Superior temporal gyrus (tissue), 1 donor: Measurements from ENCODE around the gene SPTLC2.
"Not testable (repeated sequence)": the region's sequence is repeated elsewhere in the genome, so short reads cannot be mapped to it uniquely, and the experiment has no call there.

ENCODE experiments used
- DNase-seq: peaks from one replicate; pipeline ENCODE4 v3.0.0-alpha.2; 2016; ENCODE audit errors: extremely low spot score

The SPTLC2 gene

DNA sequence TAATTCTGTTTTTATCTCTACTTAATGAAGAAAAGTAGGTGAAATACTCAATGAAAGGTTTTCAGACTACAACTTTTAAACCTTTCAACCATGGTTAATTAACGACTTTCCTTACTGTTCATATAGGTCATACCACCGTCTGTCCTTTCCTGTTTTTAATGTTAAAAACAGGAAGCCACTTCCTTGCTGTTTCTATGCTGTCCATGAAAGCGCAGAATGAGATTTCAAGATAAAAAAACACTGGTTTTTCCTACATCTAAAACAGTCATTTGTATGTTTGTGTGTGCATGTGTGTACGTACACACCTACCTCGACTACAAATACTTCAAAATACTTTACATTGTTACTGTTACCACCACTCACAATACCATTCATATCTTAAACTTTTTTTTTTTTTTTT, 27.3 kb downstream of the SPTLC2 start:
- peak; percentile 9 for DNase-seq

DNA sequence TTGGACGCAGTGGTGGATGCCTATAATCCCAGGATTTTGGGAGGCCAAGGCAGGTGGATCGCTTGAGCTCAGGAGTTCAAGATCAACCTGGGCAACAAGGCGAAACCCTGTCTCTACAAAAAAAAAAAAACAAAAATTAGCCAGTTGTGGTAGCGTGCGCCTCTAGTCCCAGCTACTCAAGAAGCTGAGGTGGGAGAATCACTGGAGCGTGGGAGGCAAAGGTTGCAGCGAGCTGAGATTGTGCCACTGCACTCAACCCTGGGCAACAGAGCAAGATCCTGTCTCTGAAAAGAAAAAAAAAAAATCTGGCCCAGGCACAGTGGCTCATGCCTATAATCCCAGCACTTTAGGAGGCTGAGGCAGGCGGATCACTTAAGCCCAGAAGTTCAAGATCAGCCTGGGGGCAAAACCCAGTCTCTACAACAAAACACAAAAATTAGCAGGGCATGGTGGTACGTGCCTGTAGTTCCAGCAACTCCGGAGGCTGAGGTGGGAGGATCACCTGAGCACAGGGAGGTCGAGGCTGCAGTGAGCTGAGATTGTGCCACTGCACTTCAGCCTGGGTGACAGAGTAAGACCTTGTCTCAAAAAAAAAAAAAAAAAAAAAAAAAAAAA, 27.9 kb downstream of the SPTLC2 start:
- not testable (repeated sequence) for DNase-seq

DNA sequence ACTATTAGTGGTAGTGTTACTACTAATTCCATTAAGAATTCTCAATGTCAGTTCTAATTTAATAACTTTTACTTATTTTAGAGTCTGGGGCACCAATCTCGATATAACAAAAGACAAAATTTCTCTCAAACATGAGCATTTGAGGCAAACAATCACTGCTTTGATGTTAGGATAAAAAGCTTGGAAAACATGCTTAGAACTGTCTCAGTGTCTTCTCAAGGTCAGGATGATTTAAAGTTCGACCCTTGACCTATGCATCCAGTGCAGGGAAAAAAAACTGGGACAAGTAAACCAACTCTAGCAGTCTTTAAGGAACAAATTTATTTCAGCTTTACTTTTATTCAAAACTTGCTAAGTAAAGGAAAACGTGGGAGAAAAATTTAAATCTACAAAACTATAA, 31.1 kb downstream of the SPTLC2 start:
- DNase-seq, result no peak

DNA sequence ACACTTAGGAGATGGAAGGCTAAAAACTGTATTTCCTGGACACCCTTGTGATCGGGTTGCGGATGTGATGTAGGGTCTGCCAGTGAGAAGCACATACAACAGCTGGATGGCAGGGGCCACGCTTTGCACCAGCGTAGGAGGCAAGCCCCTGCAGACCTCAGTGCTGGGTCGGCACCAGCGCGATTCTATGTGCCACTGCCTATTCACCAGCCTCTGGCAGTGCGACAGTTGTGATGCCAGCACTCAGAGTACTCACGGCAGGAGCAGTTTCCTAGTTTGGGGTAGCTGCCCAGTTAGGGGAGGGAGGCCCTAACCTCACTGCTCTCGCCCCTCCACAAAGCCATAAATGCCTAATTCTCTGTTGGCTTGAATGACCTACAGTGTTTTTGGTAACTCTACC, 31.6 kb downstream of the SPTLC2 start:
- no peak for DNase-seq

DNA sequence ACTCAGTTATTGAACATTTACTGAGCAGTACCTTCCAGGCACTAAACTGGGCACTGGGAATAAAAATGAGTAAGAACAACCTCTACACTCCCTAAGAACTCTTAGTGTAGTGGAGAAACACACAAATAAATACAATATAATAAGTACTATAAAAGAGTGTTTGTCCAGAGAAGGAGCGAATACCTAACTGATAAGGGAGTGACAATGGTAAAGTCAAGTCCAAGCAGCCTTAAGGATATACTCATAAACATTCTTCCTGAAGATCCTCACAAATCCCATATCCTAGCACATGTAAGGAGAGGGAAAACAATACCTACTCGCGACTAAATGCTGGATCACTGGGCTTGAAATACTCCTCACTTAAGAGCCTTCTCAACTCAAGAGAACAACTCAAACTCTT, 32.8 kb downstream of the SPTLC2 start:
- no peak for DNase-seq

DNA sequence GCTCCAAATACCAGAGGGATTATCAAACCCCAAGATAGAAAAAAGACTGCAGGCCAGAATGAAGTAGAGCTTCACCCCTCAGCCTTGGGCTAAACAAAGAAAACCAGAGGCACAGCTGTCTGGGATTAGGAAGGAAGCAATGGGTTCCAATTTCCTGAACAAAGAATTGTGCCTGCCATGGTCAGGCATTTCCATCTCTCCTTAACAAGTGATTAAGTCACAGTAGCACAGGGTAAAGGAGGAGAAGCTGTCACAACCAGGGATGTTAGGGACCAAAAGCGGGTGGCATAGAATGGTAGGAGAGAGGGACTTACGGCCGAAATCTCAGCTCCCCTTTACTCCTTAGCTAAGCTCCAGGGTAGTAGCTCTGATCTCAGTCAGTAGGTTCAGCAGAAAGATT, 33.9 kb downstream of the SPTLC2 start:
- no peak for DNase-seq

DNA sequence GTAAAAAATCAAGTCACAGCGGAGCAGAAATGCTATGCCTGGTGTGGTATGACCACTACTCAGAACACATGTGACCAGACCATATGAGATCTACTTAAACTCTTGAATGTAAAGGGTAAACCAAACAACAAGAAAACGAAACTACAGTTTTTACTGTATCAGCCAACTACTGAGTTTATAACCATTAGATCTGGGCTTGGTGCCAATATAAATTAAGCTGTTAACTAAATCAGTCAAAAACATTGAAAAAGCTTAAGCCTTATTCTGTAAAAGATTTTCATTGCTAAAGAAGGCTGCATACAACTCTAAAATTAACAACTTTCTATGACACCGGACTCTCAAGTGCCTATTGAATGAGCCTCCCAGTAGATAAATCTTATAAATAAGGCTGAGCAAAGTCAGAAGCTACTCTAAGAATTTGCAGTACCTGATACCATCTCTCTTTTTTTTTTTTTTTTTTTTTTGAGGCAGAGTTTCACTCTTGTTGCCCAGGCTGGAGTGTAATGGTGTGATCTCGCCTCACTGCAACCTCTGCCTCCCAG, 35.4 kb downstream of the SPTLC2 start:
- DNase-seq, result no peak

DNA sequence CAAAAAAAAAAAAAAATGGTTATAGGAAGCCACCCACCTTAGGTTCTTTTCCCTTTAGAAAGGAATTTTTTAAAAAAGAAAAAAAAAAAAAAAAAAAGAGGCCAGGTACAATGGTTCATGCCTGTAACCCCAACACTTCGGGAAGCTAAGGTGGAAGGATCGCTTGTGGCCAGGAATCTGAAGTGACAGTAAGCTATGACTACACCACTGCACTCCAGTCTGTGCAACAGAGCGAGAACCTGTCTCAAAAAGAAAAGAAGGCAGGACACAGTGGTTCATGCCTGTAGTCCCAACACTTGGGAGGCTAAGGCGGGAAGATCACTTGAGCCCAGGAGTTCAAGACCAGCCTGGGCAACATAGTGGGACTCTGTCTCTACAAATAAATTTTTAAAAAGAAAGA, 36.0 kb downstream of the SPTLC2 start:
- no peak for DNase-seq

DNA sequence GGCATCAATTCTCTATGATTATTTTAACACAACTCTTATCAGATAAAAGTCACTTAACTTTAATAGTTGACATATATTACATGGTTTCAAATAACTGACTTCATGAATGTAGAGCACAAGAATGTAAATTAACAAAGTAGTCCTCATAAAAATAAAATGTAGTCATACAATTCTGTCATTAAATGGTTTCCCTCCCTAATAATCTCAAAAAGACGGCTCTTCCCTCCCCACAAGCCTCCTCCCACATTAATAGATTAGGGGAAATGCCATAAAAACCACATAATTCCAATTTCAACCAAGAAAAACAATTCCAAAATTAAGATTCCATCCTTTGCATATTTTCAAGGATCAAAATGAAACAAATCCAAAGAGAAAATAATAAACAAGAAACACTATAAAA, 36.7 kb downstream of the SPTLC2 start:
- DNase-seq, result no peak

DNA sequence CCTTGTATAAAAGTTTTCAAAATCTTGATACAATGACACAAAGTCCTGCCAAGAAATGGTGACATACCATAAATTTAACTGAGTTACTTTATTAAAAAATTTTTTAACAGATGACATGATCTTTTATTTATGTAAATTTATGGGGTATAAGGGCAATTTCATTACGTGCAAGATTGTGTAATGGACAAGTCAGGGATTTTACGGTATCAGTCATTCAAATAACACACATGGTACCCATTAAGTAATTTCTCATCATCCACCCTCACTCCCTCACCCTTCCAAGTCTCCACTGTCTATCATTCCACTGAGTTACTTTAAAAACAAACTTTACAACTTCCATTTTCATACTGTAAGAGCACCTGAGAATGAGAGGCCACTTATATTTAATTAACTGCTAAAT, 37.4 kb downstream of the SPTLC2 start:
- DNase-seq, result no peak

DNA sequence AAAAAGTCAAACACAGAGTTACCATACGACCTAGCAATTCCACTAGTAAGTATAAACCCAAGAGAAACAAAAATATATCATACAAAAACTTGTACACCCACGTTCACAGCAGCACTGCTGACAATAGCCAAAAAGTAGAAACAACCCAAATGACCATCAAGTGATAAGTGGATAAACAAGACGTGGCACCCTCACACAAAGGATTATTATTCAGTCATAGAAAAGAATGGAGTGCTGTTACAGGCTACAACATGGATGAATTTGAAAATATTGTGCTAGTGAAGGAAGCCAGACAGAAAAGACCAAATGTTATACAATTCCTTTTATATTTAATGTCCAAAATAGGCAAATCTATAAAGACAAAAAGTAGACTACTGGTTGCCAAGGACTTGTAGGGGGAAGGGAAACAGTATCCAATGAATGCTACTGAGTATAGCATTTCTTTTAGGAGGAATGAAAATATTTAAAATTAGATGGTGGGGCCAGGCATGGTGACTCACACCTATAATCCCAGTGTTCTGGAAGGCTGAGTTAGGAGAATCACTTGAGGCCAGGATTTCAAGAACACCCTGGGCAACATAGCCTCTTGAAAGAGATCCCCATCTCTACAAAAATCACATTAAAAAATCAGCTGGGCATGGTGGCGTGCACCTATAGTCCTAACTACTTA, 41.9 kb downstream of the SPTLC2 start:
- peak; percentile 81 for DNase-seq

DNA sequence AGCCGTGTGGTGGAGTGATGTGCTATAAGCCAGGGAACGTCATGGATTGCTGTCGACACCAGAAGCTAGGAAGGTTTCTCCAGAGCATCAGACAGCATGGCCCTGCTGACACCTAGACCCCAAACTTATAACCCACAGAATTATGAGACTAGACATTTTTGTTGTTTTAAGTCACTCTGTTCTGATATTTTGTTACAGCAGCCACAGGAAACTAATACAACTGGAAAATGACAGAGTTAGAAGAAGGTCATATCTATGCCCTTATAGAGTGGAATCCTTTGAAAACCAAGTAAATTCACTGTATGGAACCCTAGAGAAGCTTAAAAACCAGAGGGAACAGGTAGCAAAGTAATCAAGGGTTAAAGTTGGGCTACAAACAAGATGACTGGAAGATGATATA, 42.5 kb downstream of the SPTLC2 start:
- DNase-seq, result no peak

DNA sequence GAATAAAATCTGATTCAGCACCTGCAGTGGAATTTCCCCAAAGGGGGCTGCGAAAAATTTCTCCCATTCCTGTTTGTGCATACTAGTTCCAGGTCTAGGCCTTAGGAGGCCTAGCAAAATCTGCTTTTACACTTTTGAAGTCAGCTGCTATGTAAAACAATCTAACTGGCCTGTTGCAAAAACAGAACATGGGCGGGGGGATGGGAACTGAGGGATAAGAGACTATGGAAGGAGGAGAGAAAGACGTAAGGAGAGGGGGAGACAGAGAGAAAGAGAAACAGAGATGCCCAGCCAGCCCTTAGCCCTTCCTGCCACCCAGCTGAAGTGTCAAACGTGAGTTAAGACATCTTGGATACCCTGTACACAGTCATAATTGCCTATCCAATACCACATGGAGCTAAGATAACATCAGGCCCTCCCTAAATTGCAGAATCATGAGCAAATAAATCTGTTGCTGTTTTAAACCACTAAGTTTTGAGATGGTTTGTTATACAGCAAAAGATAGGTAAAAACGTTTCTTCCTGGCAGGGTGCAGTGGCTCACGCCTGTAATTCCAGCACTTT, 45.6 kb downstream of the SPTLC2 start:
- DNase-seq, result peak; percentile 7

DNA sequence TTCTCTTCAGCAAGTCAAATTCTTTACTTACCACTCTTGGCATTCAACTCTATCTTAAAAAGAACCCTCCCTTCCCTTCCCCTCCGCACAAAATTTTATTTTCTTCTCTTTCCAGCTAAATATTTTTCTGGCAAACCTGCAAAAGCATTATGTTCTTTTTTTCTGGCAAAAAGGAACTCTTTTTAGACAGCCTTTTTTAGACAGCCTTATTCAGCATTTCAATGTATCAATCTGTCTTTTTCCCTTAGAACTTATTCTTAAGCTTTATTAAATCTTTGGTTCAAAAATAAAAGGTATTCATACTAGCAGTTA, 50.5 kb downstream of the SPTLC2 start:
- no peak for DNase-seq

DNA sequence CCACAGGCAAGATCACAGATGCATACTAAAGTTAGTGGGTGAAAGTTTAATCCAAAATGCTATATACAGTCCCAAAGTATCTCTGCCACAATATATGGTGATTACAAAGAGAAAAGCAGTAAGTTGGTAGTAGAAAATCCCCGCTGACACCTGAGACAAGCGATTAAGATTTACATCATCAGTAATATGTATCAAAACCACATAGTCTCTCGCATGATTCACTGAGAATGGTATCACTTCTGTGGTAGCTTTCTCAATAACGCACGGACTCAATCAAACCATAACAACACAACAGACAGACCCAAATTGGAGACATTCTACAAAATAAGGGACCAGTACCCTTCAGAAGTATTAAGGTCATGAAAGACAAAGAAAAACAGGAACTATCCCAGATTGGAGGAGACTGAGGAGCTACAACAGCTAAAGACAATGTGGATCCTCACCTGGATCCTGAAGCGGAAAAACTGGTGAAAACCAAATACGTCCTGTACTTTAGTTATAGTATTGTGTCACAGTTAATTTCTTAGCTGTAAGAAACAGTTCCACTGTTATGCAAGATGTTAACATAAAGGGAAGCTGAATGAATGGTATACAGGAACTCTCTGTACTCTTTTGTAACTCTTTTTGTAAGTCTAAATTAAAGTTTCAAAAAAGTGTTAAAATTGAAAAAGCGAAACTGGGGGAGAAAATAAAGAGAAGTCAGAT, 51.0 kb downstream of the SPTLC2 start:
- peak; percentile 55 for DNase-seq

DNA sequence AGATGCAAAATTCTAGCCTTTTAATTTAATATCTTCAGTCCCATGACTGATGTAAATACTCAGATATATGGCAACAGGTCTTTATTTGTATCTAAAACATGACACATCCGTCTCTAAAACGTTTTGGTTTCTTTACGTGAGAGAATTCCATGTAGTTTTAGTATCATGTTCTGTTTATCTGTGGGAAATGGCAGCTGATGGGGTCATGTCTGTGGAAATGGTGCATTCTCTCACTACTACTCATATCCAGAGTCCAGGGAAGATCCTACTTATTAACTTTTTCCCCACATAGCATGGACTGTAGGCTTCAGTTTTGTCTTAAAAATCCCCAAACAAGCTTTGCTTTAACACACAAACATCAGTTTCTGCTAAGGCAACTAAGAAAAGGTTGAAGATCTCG, 53.8 kb downstream of the SPTLC2 start:
- no peak for DNase-seq

DNA sequence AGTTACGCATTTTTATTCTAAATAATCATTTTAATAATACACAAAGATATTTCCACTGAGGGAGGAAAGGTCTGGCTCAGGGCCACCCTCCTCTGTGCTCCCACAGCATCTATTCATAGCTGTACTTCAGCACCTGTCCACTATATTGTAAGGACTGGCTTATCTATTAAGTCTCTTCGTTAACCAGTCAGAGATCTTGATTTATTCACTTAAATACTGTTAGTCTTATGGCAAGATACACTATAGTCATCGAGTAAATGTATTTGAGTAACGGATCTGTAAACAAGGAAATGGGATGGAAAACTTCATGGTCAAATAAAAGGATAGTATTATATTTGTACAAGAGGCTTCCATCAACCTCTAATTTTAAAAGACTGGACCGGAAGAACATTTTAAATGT, 54.6 kb downstream of the SPTLC2 start:
- DNase-seq, result no peak

DNA sequence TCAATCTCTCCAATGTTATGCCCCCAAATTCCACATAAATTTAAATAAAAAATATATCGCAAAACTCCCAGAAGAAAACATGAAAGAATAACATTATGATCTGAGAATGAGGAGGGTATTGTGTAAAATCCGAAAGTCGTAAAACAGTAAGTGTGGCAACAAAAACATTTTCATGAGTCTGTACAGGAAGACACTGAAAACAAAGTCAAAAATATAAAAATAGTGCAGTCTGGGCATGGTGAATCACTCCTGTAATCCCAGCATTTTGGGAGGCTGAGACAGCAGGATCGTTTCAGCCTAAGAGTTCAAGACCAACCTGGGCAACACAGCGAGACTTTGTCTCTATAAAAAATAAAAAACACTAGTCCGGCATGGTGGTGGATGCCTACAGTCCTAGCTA, 57.1 kb downstream of the SPTLC2 start:
- no peak for DNase-seq

DNA sequence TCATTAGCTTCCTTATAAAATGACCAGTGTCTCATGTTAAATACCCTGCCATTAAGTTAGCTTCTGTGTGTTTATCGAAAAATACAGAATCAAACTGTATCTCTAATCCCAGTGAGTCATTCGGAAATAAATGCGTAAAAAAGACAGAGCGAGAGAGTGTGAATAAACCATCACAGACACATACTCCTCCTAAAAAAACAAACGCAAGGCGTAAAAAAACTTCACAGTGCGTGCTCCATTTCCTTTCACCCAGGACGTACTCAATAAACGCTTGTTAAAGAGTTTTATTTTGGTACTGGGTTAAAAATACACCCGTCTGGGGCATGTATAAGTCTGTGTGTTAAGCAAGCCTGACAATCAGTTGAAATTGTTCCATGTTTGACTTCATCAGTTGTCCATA, 59.0 kb downstream of the SPTLC2 start:
- DNase-seq, result peak; percentile 54

DNA sequence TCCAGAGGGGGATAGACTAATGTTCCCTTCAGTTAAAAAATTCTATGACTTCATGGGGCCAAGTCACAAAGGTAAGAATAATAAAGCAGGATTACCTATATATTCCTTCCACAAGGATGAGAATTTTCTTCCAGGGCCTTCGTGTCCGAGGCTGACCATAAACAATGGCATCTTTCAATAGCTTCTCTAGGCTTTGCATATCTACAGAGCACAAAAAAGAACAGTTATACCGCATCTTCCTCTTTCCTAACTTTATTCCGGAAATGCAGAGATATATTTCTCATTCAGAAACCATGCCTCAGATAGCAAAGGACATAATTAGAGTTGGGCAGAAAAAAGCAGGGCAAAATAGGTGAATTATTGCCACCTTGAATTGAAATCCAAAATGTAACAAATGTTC, 59.5 kb downstream of the SPTLC2 start:
- peak; percentile 57 for DNase-seq

DNA sequence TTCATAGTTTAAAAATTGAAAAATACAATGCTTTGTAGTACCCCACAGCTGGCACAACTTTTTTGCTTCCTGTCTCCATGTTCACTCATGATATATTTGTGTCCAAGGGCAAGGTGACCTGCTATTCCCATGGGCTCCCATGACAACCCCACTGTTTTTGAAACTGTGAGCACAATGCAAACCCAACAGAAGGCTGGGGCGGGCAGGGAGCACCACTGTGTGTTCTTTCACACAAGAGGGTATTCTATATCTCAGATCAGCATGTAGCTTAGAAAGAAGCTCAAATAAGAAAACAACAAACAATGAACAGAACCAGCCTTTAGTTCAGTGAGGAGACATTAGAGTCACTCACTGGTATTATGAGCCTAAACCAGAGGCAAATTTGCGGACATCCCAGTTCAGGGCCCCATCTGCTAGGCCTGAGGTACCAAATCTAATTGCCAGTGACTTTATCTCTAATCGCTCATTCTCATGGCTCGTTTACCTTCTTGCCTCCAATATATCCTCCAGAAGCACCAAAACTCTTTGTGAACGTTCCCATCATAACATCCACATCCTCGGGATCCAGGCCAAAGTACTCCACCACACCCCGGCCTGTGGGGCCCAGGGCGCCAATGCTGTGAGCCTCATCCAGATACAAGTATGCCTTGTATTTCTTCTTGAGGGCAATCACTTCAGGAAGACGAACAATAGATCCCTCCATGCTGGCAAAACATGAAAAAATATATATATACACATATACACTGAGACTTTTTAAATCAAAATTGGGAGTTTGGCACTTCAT, 61.4 kb downstream of the SPTLC2 start:
- DNase-seq, result peak; percentile 81

DNA sequence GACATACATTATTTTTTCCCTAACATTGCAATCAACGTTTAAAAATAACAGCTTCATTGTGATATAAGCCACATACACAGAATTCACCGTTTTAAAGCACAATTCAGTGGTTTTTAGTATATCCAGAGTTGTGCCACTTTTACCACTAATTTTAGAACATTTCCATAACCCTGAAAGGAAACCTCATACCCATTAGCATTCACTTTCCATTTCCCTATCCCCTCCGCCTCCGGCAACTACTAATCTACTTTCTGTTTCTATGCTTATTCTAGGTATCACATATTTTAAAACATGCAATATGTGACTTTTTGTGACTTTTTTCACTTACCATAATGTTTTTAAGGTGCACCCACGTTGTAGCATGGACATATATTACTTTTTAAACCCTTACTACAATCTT, 62.2 kb downstream of the SPTLC2 start:
- no peak for DNase-seq
